GM08714 (cell line): Measurements from ENCODE around the gene C11orf54.
A peak's percentile ranks its signal among the peaks of the same experiment; 100 is the strongest.
"Not testable (repeated sequence)": the region's sequence is repeated elsewhere in the genome, so short reads cannot be mapped to it uniquely, and the experiment has no call there.

Experiments used
- H3K4me3 ChIP-seq: fragments of 200-500 bp; sonication (Bioruptor generic); 2 replicates; pipeline ENCODE4 v1.5.1; 2014; ENCODE audit warnings: mild to moderate bottlenecking, low read length, inconsistent platforms
- ZNF274 ChIP-seq: IDR thresholded peaks from 2 replicates; pipeline ENCODE4 v1.6.1; 2012; ENCODE audit warnings: mild to moderate bottlenecking, low read depth, low read length

The C11orf54 gene

GRCh38 chr11:93740730-93741093 lies 760 bp upstream of the C11orf54 start:
- H3K4me3 ChIP-seq, result peak overlapping the region; percentile 89
- no peak for TF ChIP-seq ZNF274

- no peak for TF ChIP-seq ZNF274
- H3K4me3 ChIP-seq, result peak overlapping the region; percentile 78
Observed at GRCh38 chr11:93741882-93742226, 382 bp downstream of the C11orf54 start.

- TF ChIP-seq ZNF274, result no peak
- H3K4me3 ChIP-seq, result no peak overlapping the region
Observed at GRCh38 chr11:93743291-93743690, 1.8 kb downstream of the C11orf54 start.

DNA sequence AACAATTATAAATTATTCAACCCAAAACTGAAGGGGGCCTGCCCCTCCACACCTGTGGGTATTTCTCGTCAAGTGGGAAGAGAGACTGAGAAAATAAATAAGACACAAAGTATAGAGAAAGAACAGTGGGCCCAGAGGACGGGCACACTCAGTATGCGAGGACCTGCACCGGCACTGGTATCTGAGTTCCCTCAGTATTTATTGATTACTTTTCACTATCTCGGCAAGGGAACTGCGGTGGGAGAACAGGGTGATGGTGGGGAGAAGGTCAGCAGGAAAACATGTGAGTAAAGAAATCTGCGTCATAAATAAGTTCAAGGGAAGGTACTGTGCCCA lies 3.2 kb downstream of the C11orf54 start:
- no peak overlapping the region for H3K4me3 ChIP-seq
- no peak for TF ChIP-seq ZNF274

- H3K4me3 ChIP-seq, result not testable (repeated sequence)
Observed at GRCh38 chr11:93745005-93745755, 3.7 kb downstream of the C11orf54 start.

DNA sequence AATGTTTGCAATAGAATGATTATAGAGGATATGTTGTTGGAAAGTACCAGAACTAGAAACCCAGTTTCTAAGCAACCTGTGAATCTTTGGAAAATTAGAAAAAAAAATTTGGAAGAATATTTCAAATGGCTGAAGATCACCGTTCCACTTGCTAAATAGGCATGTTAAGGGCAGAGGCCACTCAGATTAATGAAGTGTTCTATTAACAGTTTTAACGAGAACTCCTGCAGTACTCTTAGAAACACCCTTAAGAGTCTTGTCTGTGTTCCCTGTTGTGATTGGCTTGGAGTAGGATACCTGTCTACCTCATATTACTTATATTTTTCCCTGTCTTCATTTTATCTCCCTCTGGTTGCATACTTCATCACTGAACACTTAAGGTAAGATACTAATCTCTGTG lies 4.6 kb downstream of the C11orf54 start:
- no peak for TF ChIP-seq ZNF274
- no peak overlapping the region for H3K4me3 ChIP-seq

DNA sequence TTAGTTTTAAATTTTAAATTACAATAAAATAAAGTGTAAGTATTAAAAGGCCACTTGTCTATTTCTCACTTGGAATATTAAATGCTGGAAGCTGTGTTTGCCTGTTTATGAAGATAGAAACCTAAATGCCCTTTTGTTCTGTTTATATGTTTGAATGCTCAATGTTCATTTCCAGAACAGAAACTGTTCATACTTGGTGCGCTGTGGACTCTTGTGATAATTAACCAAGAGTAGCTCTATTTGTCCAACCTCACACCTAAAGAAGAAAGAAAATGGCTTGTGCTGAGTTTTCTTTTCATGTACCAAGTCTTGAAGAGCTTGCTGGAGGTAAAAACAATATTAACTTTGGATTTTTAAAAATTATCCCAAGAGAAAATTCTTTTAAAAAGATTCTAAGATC lies 5.7 kb downstream of the C11orf54 start:
- no peak overlapping the region for H3K4me3 ChIP-seq
- TF ChIP-seq ZNF274, result no peak

GRCh38 chr11:93751001-93751400 lies 9.5 kb downstream of the C11orf54 start:
- no peak for TF ChIP-seq ZNF274
- no peak overlapping the region for H3K4me3 ChIP-seq

DNA sequence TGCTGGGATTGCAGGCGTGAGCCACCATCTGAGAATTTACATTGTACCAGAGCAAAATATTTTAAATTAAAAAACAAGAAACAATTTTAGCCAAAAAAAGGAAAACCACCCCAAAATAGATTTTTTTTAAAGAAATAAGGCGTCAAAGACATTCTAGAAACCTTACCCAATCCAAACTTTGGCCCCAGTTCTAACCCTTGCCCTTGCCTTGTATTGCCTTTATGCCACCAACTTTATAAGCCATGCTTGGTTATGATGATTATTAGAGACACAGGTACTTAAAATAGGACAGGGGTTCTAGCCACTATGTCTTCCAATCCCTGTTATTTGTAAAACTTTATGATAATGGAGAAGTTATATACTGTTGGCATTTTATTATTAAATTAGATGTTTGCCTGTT lies 11.8 kb downstream of the C11orf54 start:
- no peak for TF ChIP-seq ZNF274
- H3K4me3 ChIP-seq, result no peak overlapping the region

DNA sequence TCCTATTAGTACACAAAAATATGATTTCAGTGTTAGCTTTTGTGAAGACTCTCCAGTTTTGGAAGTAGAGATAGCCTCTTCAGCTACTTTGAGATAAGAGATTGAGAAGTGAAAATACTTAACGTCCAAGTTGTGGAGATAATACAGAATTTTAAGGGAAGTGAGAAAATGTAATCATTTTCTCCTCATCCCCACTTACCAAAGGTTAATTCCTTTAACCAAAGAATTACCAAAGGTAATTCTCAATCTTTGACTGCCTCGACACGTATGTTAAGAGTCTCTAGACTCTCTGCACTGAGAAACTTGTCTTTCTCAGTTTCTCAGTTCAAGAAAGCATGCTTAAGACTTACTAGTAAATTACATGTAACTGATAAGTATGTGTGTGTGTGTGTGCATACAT lies 15.3 kb downstream of the C11orf54 start:
- TF ChIP-seq ZNF274, result no peak
- no peak overlapping the region for H3K4me3 ChIP-seq

GRCh38 chr11:93757301-93757700 lies 15.8 kb downstream of the C11orf54 start:
- TF ChIP-seq ZNF274, result no peak
- no peak overlapping the region for H3K4me3 ChIP-seq

GRCh38 chr11:93757924-93758865 lies 16.7 kb downstream of the C11orf54 start:
- TF ChIP-seq ZNF274, result no peak
- H3K4me3 ChIP-seq, result no peak overlapping the region

GRCh38 chr11:93759123-93759522 lies 17.7 kb downstream of the C11orf54 start:
- not testable (repeated sequence) for H3K4me3 ChIP-seq

GRCh38 chr11:93761910-93762309 lies 20.4 kb downstream of the C11orf54 start:
- no peak for TF ChIP-seq ZNF274
- no peak overlapping the region for H3K4me3 ChIP-seq

- H3K4me3 ChIP-seq, result no peak overlapping the region
- TF ChIP-seq ZNF274, result no peak
Observed at GRCh38 chr11:93765551-93765950, 24.1 kb downstream of the C11orf54 start.
